HepG2 (cell line): Measurements from ENCODE around the gene LARP1B. TPM values are rescaled to one million over a fixed set of nuclear protein-coding genes. Genes with fewer than 3 reads are reported as not detected.

ENCODE experiments used
- ARID2 ChIP-seq: sonication (generic); formaldehyde crosslinking; IDR thresholded peaks from 2 replicates; pipeline ENCODE4 v1.8.1; 2022; ENCODE audit warnings: mild to moderate bottlenecking, missing genetic modification reagents, borderline replicate concordance
- ARID4A ChIP-seq: sonication (generic); formaldehyde crosslinking; IDR thresholded peaks from 2 replicates; pipeline ENCODE4 v1.5.0; 2020; ENCODE audit warnings: mild to moderate bottlenecking, missing genetic modification reagents, borderline replicate concordance
- CAMTA2 ChIP-seq: sonication (generic); formaldehyde crosslinking; IDR thresholded peaks from 2 replicates; pipeline ENCODE4 v1.4.0; 2020; ENCODE audit warnings: mild to moderate bottlenecking, missing genetic modification reagents, borderline replicate concordance
- FOXK1 ChIP-seq: sonication (generic); formaldehyde crosslinking; IDR thresholded peaks from 2 replicates; pipeline ENCODE4 v1.4.0; 2020; ENCODE audit warnings: low read depth, missing genetic modification reagents, borderline replicate concordance
- KLF12 ChIP-seq: sonication (generic); formaldehyde crosslinking; IDR thresholded peaks from 2 replicates; pipeline ENCODE4 v1.4.0; 2020; ENCODE audit warnings: missing genetic modification reagents, borderline replicate concordance
- MLX ChIP-seq: IDR thresholded peaks from 2 replicates; pipeline ENCODE4 v1.6.1; 2016
- MYC ChIP-seq: sonication (generic); formaldehyde crosslinking; IDR thresholded peaks from 2 replicates; pipeline ENCODE4 v1.9.0; 2021; ENCODE audit warnings: missing genetic modification reagents, borderline replicate concordance
- PAF1 ChIP-seq: IDR thresholded peaks from 2 replicates; pipeline ENCODE4 v1.6.1; 2016; ENCODE audit warnings: missing genetic modification reagents, missing compliant biosample characterization
- YY1 ChIP-seq: IDR thresholded peaks from 2 replicates; pipeline ENCODE4 v1.6.1; 2011; ENCODE audit warnings: low read length, low read depth, moderate library complexity, mild to moderate bottlenecking; ENCODE audit not compliant: insufficient read depth, insufficient replicate concordance
- ZFP91 ChIP-seq: sonication (generic); formaldehyde crosslinking; IDR thresholded peaks from 2 replicates; pipeline ENCODE4 v1.9.0; 2022; ENCODE audit warnings: missing genetic modification reagents, mild to moderate bottlenecking, borderline replicate concordance
- ZNF777 ChIP-seq: sonication (generic); formaldehyde crosslinking; IDR thresholded peaks from 2 replicates; pipeline ENCODE4 v1.4.0; 2020; ENCODE audit warnings: missing genetic modification reagents
- ZNF788 ChIP-seq: sonication (generic); formaldehyde crosslinking; IDR thresholded peaks from 2 replicates; pipeline ENCODE4 v1.5.0; 2020; ENCODE audit warnings: mild to moderate bottlenecking, missing genetic modification reagents, borderline replicate concordance
- polyA plus RNA-seq, 8 experiments: library from polyadenylated mRNA; depleted of rRNA in 3 of 8; stranded (reverse) in 7 of 8; unstranded in 1 of 8; fragments of >200 nt; fragmentation: Illumina TruSeq in 4 of 8; extraction: Trizol in 4 of 8; gene quantifications; 2 replicates each; pipeline versions ENCODE4 v1.2.1 to v1.2.3, GENCODE V29; 2011 to 2016; ENCODE audit warnings: low read depth in 4 of 8, missing spikeins in 1 of 8, mixed read lengths in 1 of 8; ENCODE audit not compliant: insufficient read depth in 1 of 8
- total RNA-seq, 5 experiments: library from RNA; depleted of rRNA; stranded (reverse); fragments of >200 nt; fragmentation: Illumina TruSeq; extraction: Trizol; gene quantifications; 2 replicates each; pipeline ENCODE4 v1.2.3, GENCODE V29; 2016; ENCODE audit warnings: low read depth in 1 of 5
- TF ChIP-seq, protein P1 (sequence below): sonication (generic); formaldehyde crosslinking; IDR thresholded peaks from 2 replicates; pipeline ENCODE4 v1.4.0; 2020; ENCODE audit warnings: mild to moderate bottlenecking, missing genetic modification reagents
- TF ChIP-seq, protein P2 (sequence below): sonication (generic); formaldehyde crosslinking; IDR thresholded peaks from 2 replicates; pipeline ENCODE4 v1.4.0; 2020; ENCODE audit warnings: mild to moderate bottlenecking, missing genetic modification reagents
- TF ChIP-seq, protein P3 (sequence below): IDR thresholded peaks from 2 replicates; pipeline ENCODE4 v1.6.1; 2016; ENCODE audit warnings: missing compliant biosample characterization, missing genetic modification reagents, borderline replicate concordance

LARP1B gene
- total and polyA plus RNA-seq, 2 of the 13 experiments (the other 11 are each of a cell fraction or from before 2014, with no cell fraction given), result 19.2 to 52.7 TPM

DNA sequence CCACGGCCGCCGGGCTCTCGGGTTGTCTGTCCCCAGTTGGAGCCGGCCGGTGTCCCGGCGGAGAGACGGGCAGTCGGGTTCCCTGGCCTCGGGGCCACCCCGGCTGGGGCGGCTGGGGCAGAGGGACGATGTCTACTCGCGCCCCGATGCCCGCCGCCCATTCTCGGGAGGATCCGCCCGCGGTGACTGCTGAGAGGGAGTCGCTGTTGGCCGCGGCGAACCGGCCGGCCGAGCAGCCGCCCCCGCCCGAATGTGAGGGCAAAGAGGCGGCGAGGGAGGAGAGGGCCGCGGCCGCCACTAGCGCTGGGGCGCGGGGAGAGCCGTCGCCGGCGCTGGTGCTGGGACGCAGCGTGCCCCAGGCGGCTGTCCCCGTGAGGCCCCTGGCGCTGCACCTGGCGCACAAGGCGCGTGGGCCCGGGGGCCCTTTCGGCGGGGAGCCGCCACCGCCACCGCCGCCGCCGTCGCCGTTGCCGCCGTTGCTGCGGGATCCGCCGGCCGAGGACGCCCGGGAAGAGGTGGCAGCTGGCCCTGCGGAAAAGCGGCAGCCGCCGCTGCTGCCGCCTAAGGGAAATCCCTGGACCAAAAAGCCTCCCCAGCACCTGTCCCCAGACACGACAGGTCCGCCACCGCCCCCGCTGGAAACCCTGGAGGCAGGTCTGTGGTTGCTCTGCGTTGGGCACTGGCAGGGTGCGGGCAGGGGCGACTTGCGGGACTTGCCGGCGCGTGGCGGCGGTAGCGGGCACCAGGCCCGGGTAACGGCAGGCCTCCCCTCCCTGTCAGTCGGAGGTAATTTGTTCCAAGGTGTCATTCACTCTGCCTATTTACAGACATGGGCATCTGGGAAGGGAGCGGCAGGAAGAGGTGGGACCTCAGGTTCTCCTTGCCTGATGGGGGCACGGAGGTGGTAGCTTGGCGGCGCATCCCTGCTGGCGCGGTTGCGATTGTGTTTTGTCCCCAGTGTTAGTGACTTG is 739 bp downstream of the LARP1B start (continued):
- TF ChIP-seq, protein P1, sequence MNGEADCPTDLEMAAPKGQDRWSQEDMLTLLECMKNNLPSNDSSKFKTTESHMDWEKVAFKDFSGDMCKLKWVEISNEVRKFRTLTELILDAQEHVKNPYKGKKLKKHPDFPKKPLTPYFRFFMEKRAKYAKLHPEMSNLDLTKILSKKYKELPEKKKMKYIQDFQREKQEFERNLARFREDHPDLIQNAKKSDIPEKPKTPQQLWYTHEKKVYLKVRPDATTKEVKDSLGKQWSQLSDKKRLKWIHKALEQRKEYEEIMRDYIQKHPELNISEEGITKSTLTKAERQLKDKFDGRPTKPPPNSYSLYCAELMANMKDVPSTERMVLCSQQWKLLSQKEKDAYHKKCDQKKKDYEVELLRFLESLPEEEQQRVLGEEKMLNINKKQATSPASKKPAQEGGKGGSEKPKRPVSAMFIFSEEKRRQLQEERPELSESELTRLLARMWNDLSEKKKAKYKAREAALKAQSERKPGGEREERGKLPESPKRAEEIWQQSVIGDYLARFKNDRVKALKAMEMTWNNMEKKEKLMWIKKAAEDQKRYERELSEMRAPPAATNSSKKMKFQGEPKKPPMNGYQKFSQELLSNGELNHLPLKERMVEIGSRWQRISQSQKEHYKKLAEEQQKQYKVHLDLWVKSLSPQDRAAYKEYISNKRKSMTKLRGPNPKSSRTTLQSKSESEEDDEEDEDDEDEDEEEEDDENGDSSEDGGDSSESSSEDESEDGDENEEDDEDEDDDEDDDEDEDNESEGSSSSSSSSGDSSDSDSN (CRISPR knock-in tag), result peak; percentile 83
- TF ChIP-seq, protein P2, sequence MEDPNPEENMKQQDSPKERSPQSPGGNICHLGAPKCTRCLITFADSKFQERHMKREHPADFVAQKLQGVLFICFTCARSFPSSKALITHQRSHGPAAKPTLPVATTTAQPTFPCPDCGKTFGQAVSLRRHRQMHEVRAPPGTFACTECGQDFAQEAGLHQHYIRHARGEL (CRISPR knock-in tag), result no peak
- TF ChIP-seq PAF1 (no peak), KLF12 (CRISPR knock-in tag) (no peak), YY1 (peak; percentile 11), ARID2 (no peak), CAMTA2 (CRISPR knock-in tag) (no peak), MLX (CRISPR knock-in tag) (no peak), FOXK1 (CRISPR knock-in tag) (no peak), ZNF777 (CRISPR knock-in tag) (0 out of 2 replicates have a peak, but pooled peaks have one; percentile 40), MYC (CRISPR knock-in tag) (peak; percentile 56; the same call in 1 of the 2 replicates), ZNF788 (peak; percentile 28; the same call in 1 of the 2 replicates), ARID4A (CRISPR knock-in tag) (peak; percentile 69), ZFP91 (CRISPR knock-in tag) (0 out of 2 replicates have a peak, but pooled peaks have one; percentile 44)
- TF ChIP-seq, protein P3, sequence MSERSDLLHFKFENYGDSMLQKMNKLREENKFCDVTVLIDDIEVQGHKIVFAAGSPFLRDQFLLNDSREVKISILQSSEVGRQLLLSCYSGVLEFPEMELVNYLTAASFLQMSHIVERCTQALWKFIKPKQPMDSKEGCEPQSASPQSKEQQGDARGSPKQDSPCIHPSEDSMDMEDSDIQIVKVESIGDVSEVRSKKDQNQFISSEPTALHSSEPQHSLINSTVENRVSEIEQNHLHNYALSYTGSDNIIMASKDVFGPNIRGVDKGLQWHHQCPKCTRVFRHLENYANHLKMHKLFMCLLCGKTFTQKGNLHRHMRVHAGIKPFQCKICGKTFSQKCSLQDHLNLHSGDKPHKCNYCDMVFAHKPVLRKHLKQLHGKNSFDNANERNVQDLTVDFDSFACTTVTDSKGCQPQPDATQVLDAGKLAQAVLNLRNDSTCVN (CRISPR knock-in tag), result no peak
